IMR-90 (cell line): ENCODE results near the gene HELZ. TPM values are rescaled to one million over a fixed set of nuclear protein-coding genes. Genes with fewer than 3 reads are reported as not detected.
A peak's percentile ranks its signal among the peaks of the same experiment; 100 is the strongest.

Experiments
- ATAC-seq: fragments of 200-7000 bp; cut with Tn5 transposase; 2 replicates; pipeline ENCODE4 v1.9.1; 2020; ENCODE audit warnings: low read depth, mild to moderate bottlenecking, moderate library complexity
- BruUV-seq: library from RNA; stranded (reverse); fragments of 400-500 nt; replicated peaks from 2 replicates; lab custom pipeline; 2021; lab: Mats Ljungman, UMichigan
- CTCF ChIA-PET: fragments of 300-600 bp; formaldehyde crosslinking; extraction: SDS; loops from one replicate; lab custom pipeline; 2021; ENCODE audit warnings: antibody characterized with exemption; lab: Yijun Ruan, JAX
- POLR2A ChIA-PET: fragments of 300-600 bp; sonication (Branson Sonifier 250); formaldehyde crosslinking; loops from one replicate; lab custom pipeline; 2022; ENCODE audit warnings: antibody characterized with exemption; ENCODE audit not compliant: unreplicated experiment; lab: Charles Lee
- DNase-seq: peaks from one replicate; pipeline ENCODE4 v3.0.0; 2013
- H2AFZ ChIP-seq: replicated peaks from 2 replicates; pipeline ENCODE3; 2013; ENCODE audit warnings: low read length, mild to moderate bottlenecking; ENCODE audit not compliant: poor library complexity
- H2AK5ac ChIP-seq: 2 replicates; pipeline ENCODE4 v1.6.1; 2013; ENCODE audit warnings: low read depth, low read length, inconsistent platforms
- H2AK9ac ChIP-seq: replicated peaks from 2 replicates; pipeline ENCODE3; 2013; ENCODE audit warnings: mild to moderate bottlenecking, low read depth, low read length, moderate library complexity; ENCODE audit not compliant: poor library complexity
- H2BK120ac ChIP-seq: 2 replicates; pipeline ENCODE4 v1.6.1; 2013; ENCODE audit warnings: low read depth, low read length, inconsistent platforms
- H2BK15ac ChIP-seq: 3 replicates; pipeline ENCODE4 v1.6.1; 2013; ENCODE audit warnings: low read depth, low read length, inconsistent platforms
- H2BK20ac ChIP-seq: 2 replicates; pipeline ENCODE4 v1.6.1; 2013; ENCODE audit warnings: low read depth, mild to moderate bottlenecking, inconsistent platforms, low read length, moderate library complexity
- H2BK5ac ChIP-seq: 2 replicates; pipeline ENCODE4 v1.6.1; 2013; ENCODE audit warnings: mild to moderate bottlenecking, low read depth, low read length, inconsistent platforms; ENCODE audit not compliant: poor library complexity, severe bottlenecking
- H3K14ac ChIP-seq: replicated peaks from 2 replicates; pipeline ENCODE4 v1.6.1; 2013; ENCODE audit warnings: low read depth, low read length, inconsistent platforms
- H3K18ac ChIP-seq: 2 replicates; pipeline ENCODE4 v1.6.1; 2013; ENCODE audit warnings: low read depth, low read length, control low read depth
- H3K23ac ChIP-seq: 2 replicates; pipeline ENCODE4 v1.6.1; 2013; ENCODE audit warnings: low read depth, low read length, inconsistent platforms
- H3K27ac ChIP-seq: 2 replicates; pipeline ENCODE4 v1.5.1; 2013; ENCODE audit warnings: mild to moderate bottlenecking, control low read depth, low read length; ENCODE audit not compliant: insufficient read depth
- H3K27me3 ChIP-seq: 2 replicates; pipeline ENCODE4 v1.6.1; 2013; ENCODE audit warnings: low read length; ENCODE audit not compliant: control insufficient read depth, insufficient read depth
- H3K36me3 ChIP-seq: 2 replicates; pipeline ENCODE4 v1.6.1; 2013; ENCODE audit warnings: low read length, mixed read lengths; ENCODE audit not compliant: control insufficient read depth, insufficient read depth
- H3K4ac ChIP-seq: 2 replicates; pipeline ENCODE4 v1.6.1; 2013; ENCODE audit warnings: low read depth, low read length, inconsistent platforms
- H3K4me1 ChIP-seq: 2 replicates; pipeline ENCODE4 v1.6.1; 2013; ENCODE audit warnings: low read length, mixed read lengths; ENCODE audit not compliant: control insufficient read depth, insufficient read depth
- H3K4me2 ChIP-seq: 2 replicates; pipeline ENCODE4 v1.6.1; 2013; ENCODE audit warnings: low read depth, mild to moderate bottlenecking, control low read depth, low read length, moderate library complexity
- H3K4me3 ChIP-seq: 2 replicates; pipeline ENCODE4 v1.5.1; 2013; ENCODE audit warnings: low read depth, mild to moderate bottlenecking, control low read depth, low read length, moderate library complexity; ENCODE audit not compliant: insufficient read depth
- H3K56ac ChIP-seq: 2 replicates; pipeline ENCODE4 v1.6.1; 2013; ENCODE audit warnings: low read length, inconsistent platforms; ENCODE audit not compliant: insufficient read depth; ENCODE audit errors: extremely low read depth
- H3K79me1 ChIP-seq, 2 experiments: 2 replicates each; pipeline ENCODE4 v1.6.1; 2013; ENCODE audit warnings: low read length in 2 of 2, inconsistent platforms in 1 of 2, low read depth in 1 of 2
- H3K9ac ChIP-seq: 2 replicates; pipeline ENCODE4 v1.6.1; 2013; ENCODE audit warnings: low read depth, low read length, control low read depth
- H3K9me1 ChIP-seq: 2 replicates; pipeline ENCODE4 v1.6.1; 2013; ENCODE audit warnings: low read length, inconsistent platforms; ENCODE audit not compliant: insufficient read depth
- H3K9me3 ChIP-seq: 2 replicates; pipeline ENCODE4 v1.6.1; 2013; ENCODE audit warnings: low read length; ENCODE audit not compliant: control insufficient read depth, insufficient read depth
- H4K20me1 ChIP-seq: 2 replicates; pipeline ENCODE4 v1.6.1; 2013; ENCODE audit warnings: low read length, inconsistent platforms; ENCODE audit not compliant: insufficient read depth
- H4K5ac ChIP-seq: 2 replicates; pipeline ENCODE4 v1.6.1; 2013; ENCODE audit warnings: mild to moderate bottlenecking, low read depth, low read length, control low read depth
- H4K8ac ChIP-seq, 2 experiments: 2 replicates each; pipeline ENCODE4 v1.6.1; 2013; ENCODE audit warnings: low read depth in 2 of 2, low read length in 2 of 2, control low read depth in 1 of 2, inconsistent platforms in 1 of 2
- H4K91ac ChIP-seq: 2 replicates; pipeline ENCODE4 v1.6.1; 2013; ENCODE audit warnings: low read depth, low read length, inconsistent platforms; ENCODE audit not compliant: insufficient read depth
- BHLHE40 ChIP-seq: fragments of 150-350 bp; IDR thresholded peaks from 2 replicates; pipeline ENCODE4 v1.6.1; 2016; ENCODE audit warnings: mild to moderate bottlenecking, low read depth, low read length
- CEBPB ChIP-seq: IDR thresholded peaks from 2 replicates; pipeline ENCODE4 v1.6.1; 2012; ENCODE audit warnings: low read depth, low read length, improper control_type of control experiment
- CHD1 ChIP-seq: IDR thresholded peaks from 2 replicates; pipeline ENCODE4 v1.6.1; 2012; ENCODE audit warnings: low read depth, low read length, improper control_type of control experiment
- CTCF ChIP-seq: conservative IDR thresholded peaks from 2 replicates; pipeline ENCODE4 v1.5.1; 2012; ENCODE audit warnings: mild to moderate bottlenecking, low read depth, low read length, improper control_type of control experiment
- FOS ChIP-seq: fragments of 150-350 bp; IDR thresholded peaks from 2 replicates; pipeline ENCODE4 v1.6.1; 2016; ENCODE audit warnings: low read depth, low read length
- MAFK ChIP-seq: IDR thresholded peaks from 2 replicates; pipeline ENCODE4 v1.6.1; 2012; ENCODE audit warnings: low read depth, low read length, improper control_type of control experiment
- MAZ ChIP-seq: IDR thresholded peaks from 2 replicates; pipeline ENCODE4 v1.6.1; 2012; ENCODE audit warnings: low read depth, mild to moderate bottlenecking, low read length, improper control_type of control experiment, moderate library complexity, borderline replicate concordance
- NFE2L2 ChIP-seq: fragments of 150-350 bp; IDR thresholded peaks from 2 replicates; pipeline ENCODE4 v1.6.1; 2016; ENCODE audit warnings: low read depth, mild to moderate bottlenecking, low read length
- POLR2A ChIP-seq: IDR thresholded peaks from 2 replicates; pipeline ENCODE4 v1.6.1; 2012; ENCODE audit warnings: mild to moderate bottlenecking, low read depth, low read length
- RCOR1 ChIP-seq: IDR thresholded peaks from 2 replicates; pipeline ENCODE4 v1.6.1; 2012; ENCODE audit warnings: mild to moderate bottlenecking, low read length, improper control_type of control experiment; ENCODE audit not compliant: insufficient replicate concordance
- RFX5 ChIP-seq: IDR thresholded peaks from 2 replicates; pipeline ENCODE4 v1.8.0; 2012; ENCODE audit warnings: low read depth, mild to moderate bottlenecking, low read length, moderate library complexity
- SMC3 ChIP-seq: fragments of 150-350 bp; IDR thresholded peaks from 2 replicates; pipeline ENCODE4 v1.6.1; 2016; ENCODE audit warnings: low read depth, mild to moderate bottlenecking, antibody characterized with exemption, low read length, moderate library complexity
- WGBS, 2 experiments: methylation state at CpG; one replicate each; pipeline versions ENCODE4 v1.1.5 to v1.1.7; 2013; ENCODE audit warnings: missing lambda C conversion rate in 2 of 2; ENCODE audit not compliant: insufficient read length in 1 of 2; ENCODE audit errors: extremely low coverage in 2 of 2; 5-methylcytosine and 5-hydroxymethylcytosine counted together
- dilution Hi-C: fragments of 300-500 bp; cut with HindIII; formaldehyde crosslinking; loops from one replicate; pipeline ENCODE4 v1.14.3; 2018; ENCODE audit warnings: low sequenced_read_pairs; ENCODE audit not compliant: unreplicated experiment
- in situ Hi-C: fragments of 300-500 bp; cut with MboI; formaldehyde crosslinking; loops from 3 replicates; pipeline ENCODE4 v1.14.3; 2019; ENCODE audit warnings: low sequenced_read_pairs, inconsistent platforms, mixed read lengths
- intact Hi-C: fragments of 100-400 bp; cut with micrococcal nuclease; formaldehyde crosslinking; loops from 2 replicates; pipeline ENCODE4 v1.10.0; 2022
- polyA plus RNA-seq, 3 experiments: library from polyadenylated mRNA; depleted of rRNA; stranded (reverse); fragments of >200 nt; gene quantifications; 2 replicates each; pipeline ENCODE4 v1.2.3, GENCODE V29; 2012; ENCODE audit warnings: low replicate concordance in 1 of 3
- total RNA-seq: library from RNA; depleted of rRNA; stranded (reverse); fragments of >200 nt; gene quantifications from 2 replicates; pipeline ENCODE4 v1.2.3, GENCODE V29; 2012
- TF ChIP-seq, protein P1 (sequence below): fragments of 150-350 bp; IDR thresholded peaks from 2 replicates; pipeline ENCODE4 v1.6.1; 2017; ENCODE audit warnings: mild to moderate bottlenecking, antibody characterized with exemption, low read length, low read depth

HELZ gene
- total and polyA plus RNA-seq, 2 of the 4 experiments (the other 2 are of a cell fraction): 8.0 to 60.6 TPM

DNA sequence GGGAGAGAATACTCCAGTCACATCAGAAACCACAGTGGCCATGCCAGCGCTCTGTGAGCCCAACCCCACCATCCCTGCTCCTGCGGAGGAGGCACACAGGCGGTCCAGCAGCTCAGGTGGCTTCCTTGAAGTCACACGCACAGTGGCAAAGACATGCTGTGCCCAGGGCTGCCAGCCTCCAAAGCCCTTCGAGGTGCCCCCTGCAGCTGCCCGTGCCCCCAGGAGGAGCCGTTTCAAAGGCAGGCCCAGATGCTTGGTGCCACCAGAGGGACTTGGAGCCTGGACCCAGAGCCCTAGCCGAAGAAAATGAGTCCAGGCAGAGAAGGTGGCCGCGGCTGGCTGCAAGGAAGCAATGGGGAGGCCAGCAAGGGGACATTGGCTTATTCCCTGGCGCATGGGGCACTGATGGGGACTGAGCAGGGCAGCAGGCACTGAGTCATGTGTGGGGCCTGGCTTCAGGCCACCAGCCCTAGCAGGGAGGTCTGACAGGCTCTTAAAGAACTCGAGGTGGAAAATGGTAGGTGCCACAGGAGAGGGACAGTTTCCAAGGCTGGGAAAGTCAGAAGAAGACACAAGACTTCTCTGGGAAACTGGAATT lies 217.9 kb downstream of the HELZ start:
- Histone ChIP-seq H4K91ac (no peak overlapping the region), H3K9ac (no peak overlapping the region), H3K27ac (no peak overlapping the region), H4K20me1 (no peaks in the 10 kb centered on the region), H3K9me3 (no peaks in the 10 kb centered on the region), H2BK5ac (no peak overlapping the region), H4K8ac (no peak overlapping the region), H3K23ac (no peak overlapping the region), H3K4me2 (no peak overlapping the region), H3K9me1 (peaks cover 8% of the 10 kb centered on the region; the same call in 1 of the 2 replicates), H2AK9ac (no peak overlapping the region), H4K5ac (no peak overlapping the region), H3K4me1 (no peaks in the 10 kb centered on the region), H2AK5ac (no peak overlapping the region), H3K14ac (no peak overlapping the region), H2AFZ (no peak overlapping the region), H3K18ac (no peak overlapping the region), H3K36me3 (no peaks in the 10 kb centered on the region), H2BK15ac (no peak overlapping the region), H3K79me1 (no peaks in the 10 kb centered on the region), H3K4ac (no peak overlapping the region), H3K56ac (no peak overlapping the region), H2BK20ac (no peak overlapping the region), H2BK120ac (no peak overlapping the region), H3K4me3 (no peak overlapping the region), H3K27me3 (peaks cover 15% of the 10 kb centered on the region; the same call in 1 of the 2 replicates)
- in situ Hi-C loops: no loop called here
- intact Hi-C loops: no loop called here
- dilution Hi-C loops: no loop called here
- DNase-seq (peak; percentile 17), ATAC-seq (peak; percentile 49)
- ChIA-PET CTCF (no interaction called here), POLR2A (no interaction called here)
- no peak for TF ChIP-seq CTCF
- no peak for TF ChIP-seq POLR2A
- TF ChIP-seq RCOR1: no peak
- TF ChIP-seq MAFK: no peak
- TF ChIP-seq BHLHE40: no peak
- no peak for TF ChIP-seq NFE2L2
- TF ChIP-seq FOS: no peak
- no peak for TF ChIP-seq RFX5
- TF ChIP-seq MAZ: no peak
- TF ChIP-seq, protein P1, sequence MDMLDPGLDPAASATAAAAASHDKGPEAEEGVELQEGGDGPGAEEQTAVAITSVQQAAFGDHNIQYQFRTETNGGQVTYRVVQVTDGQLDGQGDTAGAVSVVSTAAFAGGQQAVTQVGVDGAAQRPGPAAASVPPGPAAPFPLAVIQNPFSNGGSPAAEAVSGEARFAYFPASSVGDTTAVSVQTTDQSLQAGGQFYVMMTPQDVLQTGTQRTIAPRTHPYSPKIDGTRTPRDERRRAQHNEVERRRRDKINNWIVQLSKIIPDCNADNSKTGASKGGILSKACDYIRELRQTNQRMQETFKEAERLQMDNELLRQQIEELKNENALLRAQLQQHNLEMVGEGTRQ: no peak; the same call in 1 of the 2 replicates
- no peak for TF ChIP-seq CHD1
- no peak for TF ChIP-seq CEBPB
- TF ChIP-seq SMC3: no peak
- 83% methylated on average over 10 of the region's 12 CpGs; no CpG with 5 or more reads in 1 of the 2 experiments for WGBS, 2 experiments
- no TSS peak for BruUV-seq
